ENCODE results near the gene FLACC1.

DNA sequence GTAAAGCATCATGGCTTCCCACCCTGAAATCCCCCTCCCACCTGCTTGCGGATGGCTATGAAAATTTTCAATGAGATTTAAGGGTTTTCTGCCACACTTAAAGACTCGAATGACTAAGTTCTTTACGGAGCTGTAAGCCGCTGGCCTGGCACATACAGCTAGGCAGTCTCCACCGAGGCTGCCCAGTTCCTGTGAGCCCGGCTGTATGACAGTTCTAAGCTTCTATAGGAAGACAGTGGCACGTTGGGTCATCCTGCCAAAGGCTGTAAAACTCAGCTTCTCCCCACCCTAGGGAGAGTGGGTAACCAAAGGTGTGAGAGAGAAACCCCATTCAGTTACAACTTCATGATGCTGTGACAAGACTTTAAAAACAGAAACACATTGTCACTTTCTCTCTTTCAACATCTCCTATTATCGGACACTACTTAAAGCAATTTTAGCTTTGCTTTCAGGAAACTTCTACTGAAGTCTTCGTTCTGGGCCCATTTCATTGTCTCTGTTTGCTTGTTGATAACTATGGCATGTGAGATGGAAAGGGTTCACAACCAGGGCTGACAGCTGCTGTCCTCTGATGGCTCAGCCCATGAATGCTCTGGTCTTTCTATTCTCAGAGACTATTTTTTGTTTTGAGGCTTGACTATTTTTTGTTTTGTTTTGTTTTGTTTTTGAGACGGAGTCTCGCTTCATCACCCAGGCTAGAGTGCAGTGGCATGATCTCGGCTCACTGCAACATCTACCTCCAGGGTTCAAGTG, 89.7 kb downstream of the FLACC1 start:
- TF ChIP-seq POLR2AphosphoS5 (IDR thresholded peaks at IDR 0.05): no peak
- TF ChIP-seq, protein P1, sequence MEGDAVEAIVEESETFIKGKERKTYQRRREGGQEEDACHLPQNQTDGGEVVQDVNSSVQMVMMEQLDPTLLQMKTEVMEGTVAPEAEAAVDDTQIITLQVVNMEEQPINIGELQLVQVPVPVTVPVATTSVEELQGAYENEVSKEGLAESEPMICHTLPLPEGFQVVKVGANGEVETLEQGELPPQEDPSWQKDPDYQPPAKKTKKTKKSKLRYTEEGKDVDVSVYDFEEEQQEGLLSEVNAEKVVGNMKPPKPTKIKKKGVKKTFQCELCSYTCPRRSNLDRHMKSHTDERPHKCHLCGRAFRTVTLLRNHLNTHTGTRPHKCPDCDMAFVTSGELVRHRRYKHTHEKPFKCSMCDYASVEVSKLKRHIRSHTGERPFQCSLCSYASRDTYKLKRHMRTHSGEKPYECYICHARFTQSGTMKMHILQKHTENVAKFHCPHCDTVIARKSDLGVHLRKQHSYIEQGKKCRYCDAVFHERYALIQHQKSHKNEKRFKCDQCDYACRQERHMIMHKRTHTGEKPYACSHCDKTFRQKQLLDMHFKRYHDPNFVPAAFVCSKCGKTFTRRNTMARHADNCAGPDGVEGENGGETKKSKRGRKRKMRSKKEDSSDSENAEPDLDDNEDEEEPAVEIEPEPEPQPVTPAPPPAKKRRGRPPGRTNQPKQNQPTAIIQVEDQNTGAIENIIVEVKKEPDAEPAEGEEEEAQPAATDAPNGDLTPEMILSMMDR (IDR thresholded peaks at IDR 0.05): no peak
